K562 (cell line): ENCODE measurements around the gene KMT2A. TPM values are rescaled to one million over a fixed set of nuclear protein-coding genes. Genes with fewer than 3 reads are reported as not detected.

Source experiments
- ATAC-seq: fragments of 200-7000 bp; cut with Tn5 transposase; 3 replicates; pipeline ENCODE4 v1.9.1; 2020; ENCODE audit warnings: moderate library complexity
- BruUV-seq: library from RNA; stranded (reverse); fragments of 400-500 nt; replicated peaks from 2 replicates; lab custom pipeline; 2021; lab: Mats Ljungman, UMichigan
- CTCF ChIA-PET: fragments of 300-600 bp; formaldehyde crosslinking; extraction: SDS; loops from one replicate; lab custom pipeline; 2021; ENCODE audit warnings: low intra/inter-chr PET ratio; lab: Yijun Ruan, JAX
- POLR2A ChIA-PET: fragments of 300-600, 350-650 bp; sonication (Branson Sonifier 250); formaldehyde crosslinking; extraction: SDS; loops from one replicate; lab custom pipeline; 2021; ENCODE audit warnings: antibody characterized with exemption, inconsistent platforms; lab: Yijun Ruan, JAX
- DNase-seq, 4 experiments: peaks; one replicate each; pipeline versions ENCODE4 v3.0.0 to v3.0.0-alpha.2; 2011 to 2018; ENCODE audit warnings: low spot score in 3 of 4, mixed read lengths in 3 of 4; ENCODE audit errors: extremely low read depth in 1 of 4
- FAIRE-seq: peaks from 2 replicates; lab custom pipeline; 2011; peaks lifted over from hg19 to GRCh38; lab: Jason Lieb, UNC
- H2AFZ ChIP-seq: 2 replicates; pipeline ENCODE4 v1.6.0; 2011; ENCODE audit warnings: low read depth, low read length, control low read depth, inconsistent platforms
- H3K27ac ChIP-seq: fragments of 200-600 bp; 3 replicates; pipeline ENCODE4 v1.8.0; 2011; ENCODE audit warnings: low read depth, mild to moderate bottlenecking, control low read depth, inconsistent platforms, low read length, moderate library complexity, mixed read lengths; ENCODE audit errors: extremely low read depth
- H3K27me3 ChIP-seq, 2 experiments: fragments of 300-600 bp in 1 of 2; 2 replicates in 1 of 2; 3 replicates in 1 of 2; pipeline versions ENCODE4 v1.6.0 to v1.8.0; 2011; ENCODE audit warnings: inconsistent platforms in 2 of 2, low read length in 2 of 2, mild to moderate bottlenecking in 1 of 2, mixed read lengths in 1 of 2, moderate library complexity in 1 of 2; ENCODE audit not compliant: control insufficient read depth in 2 of 2, insufficient read depth in 2 of 2
- H3K36me3 ChIP-seq: fragments of 300-600 bp; 3 replicates; pipeline ENCODE4 v1.8.0; 2011; ENCODE audit warnings: mild to moderate bottlenecking, low read length, inconsistent platforms; ENCODE audit not compliant: control insufficient read depth, insufficient read depth
- H3K4me1 ChIP-seq, 2 experiments: fragments of 200-600 bp in 1 of 2; replicated peaks in 1 of 2; 2 replicates in 1 of 2; 3 replicates in 1 of 2; pipeline versions ENCODE4 v1.5.1 to v1.8.0; 2011; ENCODE audit warnings: inconsistent platforms in 2 of 2, low read length in 2 of 2, mild to moderate bottlenecking in 1 of 2, mixed read lengths in 1 of 2, moderate library complexity in 1 of 2; ENCODE audit not compliant: control insufficient read depth in 2 of 2, insufficient read depth in 2 of 2
- H3K4me2 ChIP-seq: 2 replicates; pipeline ENCODE4 v1.6.1; 2011; ENCODE audit warnings: low read length, control low read depth, inconsistent platforms, mixed read lengths; ENCODE audit not compliant: insufficient read depth
- H3K4me3 ChIP-seq: fragments of 200-600 bp; sonication (generic), shearing (Covaris generic); 2 replicates; pipeline ENCODE4 v1.5.1; 2016; ENCODE audit warnings: control low read depth, inconsistent platforms
- H3K79me2 ChIP-seq: fragments of 200-600 bp; 3 replicates; pipeline ENCODE4 v1.8.0; 2011; ENCODE audit warnings: low read length, inconsistent platforms; ENCODE audit not compliant: control insufficient read depth, insufficient read depth
- H3K9ac ChIP-seq, 2 experiments: 2 replicates each; pipeline versions ENCODE4 v1.6.0 to v1.6.1; 2011; ENCODE audit warnings: low read depth in 2 of 2, low read length in 2 of 2, control low read depth in 1 of 2, inconsistent platforms in 1 of 2, mild to moderate bottlenecking in 1 of 2, mixed read lengths in 1 of 2; ENCODE audit not compliant: insufficient read depth in 1 of 2
- H3K9me1 ChIP-seq: one replicate; pipeline ENCODE4 v1.6.0; 2011; ENCODE audit warnings: inconsistent platforms, mild to moderate bottlenecking, low read length, moderate library complexity; ENCODE audit not compliant: control insufficient read depth, insufficient read depth
- H3K9me3 ChIP-seq: replicated peaks from 2 replicates; pipeline ENCODE4 v1.5.1; 2011; ENCODE audit warnings: low read depth, low read length, inconsistent platforms; ENCODE audit not compliant: control insufficient read depth, insufficient read depth
- H4K20me1 ChIP-seq: replicated peaks from 2 replicates; pipeline ENCODE4 v1.6.1; 2011; ENCODE audit warnings: low read length, inconsistent platforms, mixed read lengths; ENCODE audit not compliant: control insufficient read depth, insufficient read depth
- ATF4 ChIP-seq: fragments of 450-650 bp; formaldehyde crosslinking; IDR thresholded peaks from 2 replicates; pipeline ENCODE4 v1.4.0; 2022; ENCODE audit warnings: mild to moderate bottlenecking, moderate library complexity
- BCOR ChIP-seq: fragments of 450-650 bp; IDR thresholded peaks from 2 replicates; pipeline ENCODE4 v1.6.1; 2016
- CEBPG ChIP-seq, 3 experiments: fragments of 200-800 bp in 1 of 3; sonication (Bioruptor generic) in 1 of 3; sonication (generic) in 1 of 3; formaldehyde crosslinking in 1 of 3; IDR thresholded peaks in 2 of 3; conservative IDR thresholded peaks in 1 of 3; 2 replicates each; pipeline versions ENCODE4 v1.6.1 to v1.8.0; 2016 to 2022; ENCODE audit warnings: missing compliant biosample characterization in 2 of 3, missing genetic modification characterization in 2 of 3, mild to moderate bottlenecking in 1 of 3, missing genetic modification reagents in 1 of 3
- DLX4 ChIP-seq: fragments of 250-450 bp; sonication (Bioruptor Pico); IDR thresholded peaks from 2 replicates; pipeline ENCODE4 v1.6.1; 2021; ENCODE audit warnings: mild to moderate bottlenecking
- DNMT1 ChIP-seq: fragments of 450-650 bp; IDR thresholded peaks from 2 replicates; pipeline ENCODE4 v1.6.1; 2016; ENCODE audit warnings: antibody characterized with exemption, mild to moderate bottlenecking
- ELK3 ChIP-seq: fragments of 450-650 bp; formaldehyde crosslinking; IDR thresholded peaks from 2 replicates; pipeline ENCODE4 v1.4.0; 2020; ENCODE audit warnings: mild to moderate bottlenecking
- ILK ChIP-seq: fragments of 450-650 bp; IDR thresholded peaks from 2 replicates; pipeline ENCODE4 v1.6.1; 2016; ENCODE audit warnings: missing genetic modification characterization, low read depth, mild to moderate bottlenecking, missing compliant biosample characterization, moderate library complexity, borderline replicate concordance
- KAT7 ChIP-seq: sonication (generic); formaldehyde crosslinking; IDR thresholded peaks from 2 replicates; pipeline ENCODE4 v1.8.0; 2022; ENCODE audit warnings: missing genetic modification reagents, mild to moderate bottlenecking, borderline replicate concordance
- L3MBTL2 ChIP-seq: fragments of 450-650 bp; IDR thresholded peaks from 2 replicates; pipeline ENCODE4 v1.6.1; 2016; ENCODE audit warnings: mild to moderate bottlenecking, moderate library complexity
- MYNN ChIP-seq, 2 experiments: sonication (generic); formaldehyde crosslinking in 1 of 2; IDR thresholded peaks; 2 replicates each; pipeline versions ENCODE4 v1.5.0 to v1.6.1; 2016 to 2020; ENCODE audit warnings: antibody characterized with exemption in 1 of 2, missing genetic modification reagents in 1 of 2
- NFE2L1 ChIP-seq: fragments of 450-650 bp; IDR thresholded peaks from 2 replicates; pipeline ENCODE4 v1.6.1; 2016; ENCODE audit warnings: missing genetic modification characterization, low read depth, mild to moderate bottlenecking, missing compliant biosample characterization, moderate library complexity, borderline replicate concordance
- PHTF2 ChIP-seq: fragments of 250-450 bp; sonication (Bioruptor Pico); IDR thresholded peaks from 2 replicates; pipeline ENCODE4 v1.5.0; 2021; ENCODE audit warnings: mild to moderate bottlenecking
- PTBP1 ChIP-seq: fragments of 200-400 bp; formaldehyde crosslinking; IDR thresholded peaks from 2 replicates; pipeline ENCODE4 v1.6.1; 2017; ENCODE audit warnings: low read depth, low read length
- SMARCC2 ChIP-seq: fragments of 450-650 bp; IDR thresholded peaks from 2 replicates; pipeline ENCODE4 v1.6.1; 2017; ENCODE audit warnings: antibody characterized with exemption, moderate library complexity, mild to moderate bottlenecking, low read depth
- XRCC4 ChIP-seq: IDR thresholded peaks from one replicate; pipeline ENCODE4 v1.6.1; 2011; ENCODE audit not compliant: insufficient read depth, insufficient read length; ENCODE audit errors: extremely low read depth
- ZNF146 ChIP-seq: IDR thresholded peaks from one replicate; pipeline ENCODE4 v1.6.1; 2018; ENCODE audit warnings: missing compliant biosample characterization; ENCODE audit not compliant: unreplicated experiment
- ZNF24 ChIP-seq: fragments of 450-650 bp; IDR thresholded peaks from 2 replicates; pipeline ENCODE4 v1.6.1; 2016
- ZNF277 ChIP-seq: fragments of 250-450 bp; sonication (Bioruptor Pico); IDR thresholded peaks from 2 replicates; pipeline ENCODE4 v1.8.0; 2022; ENCODE audit warnings: inconsistent platforms, mild to moderate bottlenecking, moderate library complexity, borderline replicate concordance
- ZNF384 ChIP-seq: IDR thresholded peaks from 2 replicates; pipeline ENCODE4 v1.6.1; 2012; ENCODE audit warnings: low read depth, low read length, improper control_type of control experiment
- ZNF445 ChIP-seq: fragments of 250-450 bp; sonication (Bioruptor Pico); IDR thresholded peaks from 2 replicates; pipeline ENCODE4 v1.4.0; 2020; ENCODE audit warnings: low read depth, mild to moderate bottlenecking, moderate library complexity
- WGBS: fragments of 100-300 bp; shearing (Covaris generic); methylation state at CpG from one replicate; pipeline ENCODE4 v1.1.6; 2016; ENCODE audit warnings: low coverage, mixed read lengths; ENCODE audit not compliant: insufficient coverage; ENCODE audit errors: missing lambda C conversion rate; 5-methylcytosine and 5-hydroxymethylcytosine counted together
- in situ Hi-C: fragments of 300-500 bp; cut with MboI; formaldehyde crosslinking; loops from 4 replicates; pipeline ENCODE4 v1.15.0; 2018; ENCODE audit warnings: inconsistent platforms, mixed read lengths
- intact Hi-C: fragments of 100-400 bp; cut with micrococcal nuclease; formaldehyde crosslinking; loops from 2 replicates; pipeline ENCODE4 v1.14.2; 2022
- polyA plus RNA-seq, 8 experiments: library from polyadenylated mRNA; depleted of rRNA in 4 of 8; stranded (reverse) in 5 of 8; unstranded in 3 of 8; fragments of >200 nt; fragmentation: Nextera tagmentation in 2 of 8; fragmentation: Illumina TruSeq in 1 of 8; extraction: Ambion mirVana in 2 of 8; extraction: Trizol in 1 of 8; gene quantifications; 2 replicates each; pipeline versions ENCODE4 v1.2.1 to v1.2.3, GENCODE V29; 2011 to 2014; ENCODE audit warnings: inconsistent platforms in 1 of 8, missing spikeins in 1 of 8
- total RNA-seq, 7 experiments: library from RNA; depleted of rRNA in 6 of 7; stranded (reverse); fragments of >200 nt in 6 of 7; fragmentation: Illumina TruSeq in 2 of 7; extraction: Trizol in 2 of 7; gene quantifications; 2 replicates each; pipeline versions ENCODE4 v1.2.1 to v1.2.3, GENCODE V29; 2011 to 2021; ENCODE audit warnings: low replicate concordance in 1 of 7

Gene KMT2A
- total and polyA plus RNA-seq, 9 of the 15 experiments (the other 6 are each of a cell fraction or from before 2014, with no cell fraction given) = 9.6 to 59.9 (median 32.6) TPM

- peaks cover 0 to 5% of the 10 kb centered on the region in 2 experiments; a peak in 4 of 5 replicates for H3K4me1 ChIP-seq
- intact Hi-C loops = loop anchor here (10.0 kb wide), 2 partner anchors 46 to 156 kb away; partner anchors contain the start of gene ATP5MG
- H4K20me1 ChIP-seq = no peaks in the 10 kb centered on the region
- BruUV-seq = no TSS peak
- H3K9me3 ChIP-seq = no peaks in the 10 kb centered on the region
- no peak overlapping the region for H3K4me2 ChIP-seq
- no peak overlapping the region for H2AFZ ChIP-seq
- FAIRE-seq (no peak), DNase-seq (no peak)
- no peaks in the 10 kb centered on the region for H3K27me3 ChIP-seq
- CTCF ChIA-PET = no interaction called here
- H3K9me1 ChIP-seq = no peaks in the 10 kb centered on the region
- H3K36me3 ChIP-seq = no peaks in the 10 kb centered on the region; the same call in 2 of the 3 replicates
- in situ Hi-C loops = no loop called here
- TF ChIP-seq NFE2L1 (tag) (no peak), KAT7 (no peak), ZNF384 (no peak), DNMT1 (no peak), PHTF2 (no peak), ILK (tag) (no peak), CEBPG (CRISPR knock-in tag; IDR thresholded peaks at IDR 0.05) (no peak), CEBPG (tag; conservative IDR thresholded peaks at IDR 0.05 in 1 of 2, IDR thresholded peaks at IDR 0.05 in 1 of 2) (no peak), XRCC4 (no peak), ZNF277 (CRISPR knock-in tag) (no peak), L3MBTL2 (no peak), SMARCC2 (no peak), ELK3 (no peak), DLX4 (CRISPR knock-in tag) (no peak), ZNF24 (no peak), ZNF146 (CRISPR knock-in tag) (no peak), BCOR (no peak), ZNF445 (CRISPR knock-in tag) (no peak), ATF4 (CRISPR knock-in tag) (no peak), MYNN (IDR thresholded peaks at IDR 0.05) (no peak), MYNN (CRISPR knock-in tag; IDR thresholded peaks at IDR 0.05) (no peak), PTBP1 (no peak)
- TF ChIP-seq, all 486 proteins: peak for 0
- no peak overlapping the region for H3K4me3 ChIP-seq
- no peak overlapping the region for H3K9ac ChIP-seq
- H3K79me2 ChIP-seq = no peaks in the 10 kb centered on the region; the same call in 2 of the 3 replicates
- POLR2A ChIA-PET = no interaction called here
- WGBS = 54% methylated on average over 4 of the region's 4 CpGs
- ATAC-seq = no peak
- no peak overlapping the region for H3K27ac ChIP-seq
These were observed 124.5 kb downstream of the KMT2A start for GRCh38 chr11:118560806-118561205.
